T-cell (primary cell): ENCODE data around the gene FRMD3. TPM values are rescaled to one million over a fixed set of nuclear protein-coding genes. Genes with fewer than 3 reads are reported as not detected.

Source experiments
- ATAC-seq, 4 experiments: fragments of 200-7000 bp in 3 of 4; fragments of 150-1000 bp in 1 of 4; cut with Tn5 transposase; replicated peaks in 1 of 4; 1 replicate in 3 of 4; 2 replicates in 1 of 4; pipeline ENCODE4 v1.10.0; 2021; ENCODE audit warnings: moderate library complexity in 3 of 4, mild to moderate bottlenecking in 2 of 4, moderate number of reproducible peaks in 1 of 4
- CTCF ChIA-PET, 2 donors: fragments of 300-600 bp; sonication (Branson Sonifier 250); formaldehyde crosslinking; loops; one replicate each; lab custom pipeline; 2022; ENCODE audit warnings: antibody characterized with exemption in 2 of 2; lab: Charles Lee
- POLR2A ChIA-PET, 2 donors: fragments of 300-600 bp; sonication (Branson Sonifier 250); formaldehyde crosslinking; loops; one replicate each; lab custom pipeline; 2022; ENCODE audit warnings: antibody characterized with exemption in 2 of 2; lab: Charles Lee
- DNase-seq, 35 experiments: peaks; one replicate each; pipeline versions ENCODE4 v3.0.0 to v3.0.0-alpha.2; 2013 to 2023
- H3K27ac ChIP-seq: one replicate; pipeline ENCODE4 v1.5.1; 2013; ENCODE audit warnings: low read length
- H3K27me3 ChIP-seq, 2 experiments: replicated peaks in 1 of 2; 1 replicate in 1 of 2; 2 replicates in 1 of 2; pipeline versions ENCODE4 v1.6.1 to v1.7.0; 2013; ENCODE audit warnings: low read length in 1 of 2, mixed read lengths in 1 of 2; ENCODE audit not compliant: control insufficient read depth in 2 of 2, insufficient read depth in 2 of 2; ENCODE audit errors: extremely low read depth in 1 of 2
- H3K36me3 ChIP-seq, 2 donors: 1 replicate in 1 of 2; 2 replicates in 1 of 2; pipeline versions ENCODE4 v1.6.1 to v1.7.0; 2013; ENCODE audit warnings: low read length in 1 of 2; ENCODE audit not compliant: control insufficient read depth in 2 of 2, insufficient read depth in 1 of 2; ENCODE audit errors: extremely low read depth in 1 of 2
- H3K4me1 ChIP-seq, 2 experiments: 1 replicate in 1 of 2; 2 replicates in 1 of 2; pipeline versions ENCODE4 v1.6.1 to v1.7.0; 2013; ENCODE audit warnings: low read length in 2 of 2, mixed read lengths in 1 of 2; ENCODE audit not compliant: insufficient read depth in 2 of 2, control insufficient read depth in 1 of 2; ENCODE audit errors: extremely low read depth in 1 of 2
- H3K4me3 ChIP-seq, 2 donors: 1 replicate in 1 of 2; 2 replicates in 1 of 2; pipeline versions ENCODE4 v1.5.1 to v1.7.0; 2013; ENCODE audit warnings: mild to moderate bottlenecking in 2 of 2, low read length in 1 of 2, moderate library complexity in 1 of 2; ENCODE audit not compliant: control insufficient read depth in 1 of 2; ENCODE audit errors: extremely low read depth in 1 of 2
- H3K9me3 ChIP-seq: 2 replicates; pipeline ENCODE4 v1.7.0; 2013
- H3K27ac Mint-ChIP-seq, 2 donors: one replicate each; pipeline ENCODE4 v1.8.0; 2020 to 2021; ENCODE audit warnings: mild to moderate bottlenecking in 2 of 2, mixed read lengths in 2 of 2
- H3K27me3 Mint-ChIP-seq, 2 donors: one replicate each; pipeline ENCODE4 v1.8.0; 2021 to 2022; ENCODE audit warnings: mixed read lengths in 2 of 2
- H3K36me3 Mint-ChIP-seq: one replicate; pipeline ENCODE4 v1.8.0; 2021; ENCODE audit warnings: mixed read lengths
- H3K4me1 Mint-ChIP-seq, 3 donors: one replicate each; pipeline ENCODE4 v1.8.0; 2020 to 2022; ENCODE audit warnings: mixed read lengths in 3 of 3, mild to moderate bottlenecking in 1 of 3
- H3K4me3 Mint-ChIP-seq, 3 donors: one replicate each; pipeline ENCODE4 v1.8.0; 2020 to 2022; ENCODE audit warnings: mild to moderate bottlenecking in 3 of 3, mixed read lengths in 3 of 3, moderate library complexity in 3 of 3
- H3K9me3 Mint-ChIP-seq, 3 donors: one replicate each; pipeline ENCODE4 v1.8.0; 2020 to 2022; ENCODE audit warnings: mixed read lengths in 3 of 3
- WGBS: methylation state at CpG from one replicate; pipeline ENCODE4 v1.1.5; 2013; ENCODE audit warnings: missing lambda C conversion rate; ENCODE audit not compliant: insufficient coverage; 5-methylcytosine and 5-hydroxymethylcytosine counted together
- total RNA-seq, 35 experiments: library from RNA in 6 of 35; stranded (reverse) in 6 of 35; fragments of 120-200 nt in 1 of 35; gene quantifications; one replicate each; pipeline versions ENCODE4 v1.2.1 to v1.2.4 and lab custom pipeline; 2013 to 2026

Gene FRMD3
- total RNA-seq, 5 donors from 2014 or later (not counting 1 experiment from before 2014, with no cell fraction given), result 0.35 to 1.2 (median 0.55) TPM

GRCh38 chr9:83554278-83554677, 16.1 kb upstream of the FRMD3 start:
- H3K4me1 Mint-ChIP-seq, result no peaks in the 10 kb centered on the region
- no peak for ATAC-seq
- peaks cover 34 to 47% (median 39%) of the 10 kb centered on the region in 3 donors for H3K9me3 Mint-ChIP-seq

GRCh38 chr9:83544002-83544698, 5.9 kb upstream of the FRMD3 start:
- Histone ChIP-seq H3K9me3 (no peaks in the 10 kb centered on the region), H3K4me3 (no peak overlapping the region), H3K36me3 (no peaks in the 10 kb centered on the region), H3K27me3 (peaks cover 0 to 8% of the 10 kb centered on the region in 2 experiments), H3K27ac (no peak overlapping the region), H3K4me1 (no peaks in the 10 kb centered on the region)
- H3K9me3 Mint-ChIP-seq, result peaks cover 8 to 19% (median 17%) of the 10 kb centered on the region in 3 donors
- 35% methylated on average over 3 of the region's 5 CpGs for WGBS
- peak in 1 of 35 experiments; percentile 3 for DNase-seq
- H3K27me3 Mint-ChIP-seq, result peaks cover 12 to 19% of the 10 kb centered on the region in 2 donors
- POLR2A ChIA-PET, result no interaction called here
- H3K36me3 Mint-ChIP-seq, result no peaks in the 10 kb centered on the region
- no peak for ATAC-seq
- H3K27ac Mint-ChIP-seq, result no peak overlapping the region
- H3K4me1 Mint-ChIP-seq, result peaks cover 0 to 3% (median 1%) of the 10 kb centered on the region in 3 donors
- no peak overlapping the region for H3K4me3 Mint-ChIP-seq
- CTCF ChIA-PET, result interaction anchor here (0.8 to 1.4 kb wide), 2 partner anchors 39 to 340 kb away, joined by 3 to 6 read pairs; no protein-coding TSS in a partner anchor

More at GRCh38 chr9:83554278-83554677, 16.1 kb upstream of the FRMD3 start:
- 94% methylated on average over 2 of the region's 3 CpGs for whole genome bisulfite sequencing
- Histone ChIP-seq H3K27ac (no peak overlapping the region), H3K36me3 (no peaks in the 10 kb centered on the region), H3K27me3 (peaks cover 0 to 11% of the 10 kb centered on the region in 2 experiments), H3K9me3 (no peaks in the 10 kb centered on the region), H3K4me1 (no peaks in the 10 kb centered on the region), H3K4me3 (no peak overlapping the region)
- CTCF ChIA-PET, result no interaction called here
- Mint-ChIP-seq H3K27ac (no peak overlapping the region), H3K27me3 (peaks cover 0 to 4% of the 10 kb centered on the region in 2 donors), H3K4me3 (no peak overlapping the region), H3K36me3 (peaks cover 13% of the 10 kb centered on the region)
- POLR2A ChIA-PET, result no interaction called here
- no peak for DNase-seq

- Mint-ChIP-seq H3K9me3 (no peaks in the 10 kb centered on the region), H3K36me3 (peaks cover 4% of the 10 kb centered on the region), H3K27ac (no peak overlapping the region), H3K4me3 (peak overlapping the region in 1 of 3 donors; percentile 35), H3K4me1 (peaks cover 0 to 9% (median 8%) of the 10 kb centered on the region in 3 donors), H3K27me3 (peaks cover 31 to 37% of the 10 kb centered on the region in 2 donors)
- peaks cover 0 to 2% of the 10 kb centered on the region in 2 experiments for H3K4me1 ChIP-seq
- no peak for ATAC-seq
- ChIA-PET CTCF (no interaction called here), POLR2A (no interaction called here)
- H3K36me3 ChIP-seq, result no peaks in the 10 kb centered on the region
- no peak overlapping the region for H3K27ac ChIP-seq
- H3K9me3 ChIP-seq, result no peaks in the 10 kb centered on the region
- 50% methylated on average over 4 of the region's 6 CpGs for WGBS
- H3K27me3 ChIP-seq, result peaks cover 0 to 25% of the 10 kb centered on the region in 2 experiments
- DNase-seq, result no peak
- no peak overlapping the region for H3K4me3 ChIP-seq
Measured at GRCh38 chr9:83538890-83539238, 663 bp upstream of the FRMD3 start.

- no peak overlapping the region for H3K4me3 Mint-ChIP-seq
- H3K27ac Mint-ChIP-seq, result no peak overlapping the region
- Histone ChIP-seq H3K27ac (no peak overlapping the region), H3K36me3 (no peaks in the 10 kb centered on the region), H3K4me1 (peaks cover 0 to 2% of the 10 kb centered on the region in 2 experiments), H3K27me3 (peaks cover 0 to 25% of the 10 kb centered on the region in 2 experiments), H3K9me3 (no peaks in the 10 kb centered on the region), H3K4me3 (peak overlapping the region in 1 of 2 donors; percentile 33)
- ChIA-PET CTCF (no interaction called here), POLR2A (no interaction called here)
- H3K9me3 Mint-ChIP-seq, result no peaks in the 10 kb centered on the region
- H3K36me3 Mint-ChIP-seq, result peaks cover 4% of the 10 kb centered on the region
- no peak for DNase-seq
- H3K27me3 Mint-ChIP-seq, result peaks cover 32 to 37% of the 10 kb centered on the region in 2 donors
- H3K4me1 Mint-ChIP-seq, result peaks cover 0 to 9% (median 8%) of the 10 kb centered on the region in 3 donors
- no peak for ATAC-seq
- 7% methylated on average over 63 of the region's 63 CpGs for WGBS
Measured at GRCh38 chr9:83537331-83538171, 650 bp downstream of the FRMD3 start.

GRCh38 chr9:83536332-83536731, 1.9 kb downstream of the FRMD3 start:
- Mint-ChIP-seq H3K27ac (no peak overlapping the region), H3K36me3 (peaks cover 4% of the 10 kb centered on the region), H3K4me3 (no peak overlapping the region), H3K27me3 (peaks cover 34 to 37% of the 10 kb centered on the region in 2 donors), H3K4me1 (peaks cover 0 to 9% (median 8%) of the 10 kb centered on the region in 3 donors), H3K9me3 (no peaks in the 10 kb centered on the region)
- no peak for DNase-seq
- WGBS, result no CpG with 5 or more reads among the region's 1 CpG
- Histone ChIP-seq H3K27me3 (peaks cover 0 to 25% of the 10 kb centered on the region in 2 experiments), H3K27ac (no peak overlapping the region), H3K4me1 (peaks cover 0 to 2% of the 10 kb centered on the region in 2 experiments), H3K36me3 (no peaks in the 10 kb centered on the region), H3K4me3 (no peak overlapping the region), H3K9me3 (no peaks in the 10 kb centered on the region)
- CTCF ChIA-PET, result no interaction called here
- no peak for ATAC-seq
- POLR2A ChIA-PET, result no interaction called here

GRCh38 chr9:83535736-83536135, 2.5 kb downstream of the FRMD3 start:
- Mint-ChIP-seq H3K27ac (no peak overlapping the region), H3K27me3 (peaks cover 30 to 37% of the 10 kb centered on the region in 2 donors), H3K9me3 (no peaks in the 10 kb centered on the region), H3K4me3 (no peak overlapping the region), H3K36me3 (peaks cover 4% of the 10 kb centered on the region), H3K4me1 (peaks cover 0 to 9% (median 8%) of the 10 kb centered on the region in 3 donors)
- Histone ChIP-seq H3K27me3 (peaks cover 0 to 25% of the 10 kb centered on the region in 2 experiments), H3K4me3 (no peak overlapping the region), H3K4me1 (peaks cover 0 to 2% of the 10 kb centered on the region in 2 experiments), H3K9me3 (no peaks in the 10 kb centered on the region), H3K27ac (no peak overlapping the region), H3K36me3 (no peaks in the 10 kb centered on the region)
- POLR2A ChIA-PET, result interaction anchor here in 1 of 2 donors (0.6 kb wide), 1 partner anchor 168 kb away, joined by 4 read pairs; no protein-coding TSS in a partner anchor
- CTCF ChIA-PET, result no interaction called here
- no peak for DNase-seq
- no CpG with 5 or more reads among the region's 3 CpGs for WGBS
- no peak for ATAC-seq
